Measurements from ENCODE around the gene GIMAP5.

Gene GIMAP5

DNA sequence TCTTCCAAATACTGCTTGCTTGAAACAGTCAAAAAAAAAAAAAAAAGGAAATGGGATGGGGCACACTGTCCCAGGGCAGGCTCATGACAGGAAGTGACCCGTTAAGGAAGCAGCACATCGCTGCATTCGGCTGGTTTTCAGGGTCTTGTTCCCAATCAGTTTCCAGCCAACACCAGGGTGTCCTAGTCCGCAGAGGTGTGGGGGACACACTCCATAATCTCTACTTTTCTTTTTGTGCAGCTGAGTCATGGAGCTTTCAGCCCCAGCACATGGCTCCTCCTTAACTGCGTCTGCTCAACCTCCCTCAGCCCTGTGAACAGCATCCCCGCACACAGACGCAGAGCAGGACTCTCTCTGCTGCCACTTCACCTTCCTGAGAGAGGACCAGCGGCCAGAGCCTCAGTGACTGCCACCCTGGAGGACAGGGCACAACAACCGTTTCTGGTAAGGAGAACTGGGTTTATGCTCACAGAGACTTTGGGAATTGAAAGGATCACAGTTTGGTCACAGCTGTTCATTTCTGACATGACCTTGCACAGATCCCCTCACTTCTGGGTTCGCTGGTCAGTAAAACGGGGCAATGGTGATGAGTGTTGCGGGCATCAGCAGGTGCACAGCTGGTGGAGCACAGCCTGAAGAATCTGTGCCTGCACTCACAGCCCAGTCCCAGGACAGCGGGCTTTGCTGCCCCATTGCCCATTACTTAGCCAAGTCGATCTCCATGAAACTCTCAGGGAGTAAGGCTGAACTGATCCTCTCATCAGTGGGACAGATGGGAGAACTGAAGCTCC, at the start of gene GIMAP5:
TSS of gene GIMAP5 (plus strand) at position 154 of the 791 bp plus-strand sequence. CDS start 3,467 bp downstream, outside the sequence.
- DNase-seq (ENCODE audit: low read depth in 2 of 2) = peak in 1 of 2 donors; percentile 29

DNA sequence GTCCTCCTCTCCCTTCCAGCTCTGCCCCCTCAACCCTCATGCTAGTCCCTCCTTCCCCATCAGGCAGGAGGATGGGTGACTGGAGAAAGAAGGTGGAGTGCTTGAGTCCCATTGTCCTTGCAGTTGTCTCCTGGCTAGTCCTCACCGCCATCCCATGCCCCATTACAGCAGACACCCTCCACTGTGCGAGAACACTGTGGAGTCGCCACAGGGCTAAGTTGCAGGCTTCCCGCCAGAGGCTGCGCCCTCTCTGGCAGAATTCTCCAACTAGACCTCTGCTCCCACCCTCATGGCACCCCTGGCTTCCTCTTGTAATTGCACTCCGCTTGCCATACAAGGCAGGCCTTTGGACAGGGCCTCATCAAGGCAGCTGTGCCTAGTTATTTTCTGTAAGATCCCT, 48.6 kb upstream of the GIMAP5 start:
- no peak for DNase-seq (ENCODE audit: low read depth in 2 of 2)

GRCh38 chr7:150695654-150696053, 41.6 kb upstream of the GIMAP5 start:
- DNase-seq (ENCODE audit: low read depth in 2 of 2) = no peak

DNA sequence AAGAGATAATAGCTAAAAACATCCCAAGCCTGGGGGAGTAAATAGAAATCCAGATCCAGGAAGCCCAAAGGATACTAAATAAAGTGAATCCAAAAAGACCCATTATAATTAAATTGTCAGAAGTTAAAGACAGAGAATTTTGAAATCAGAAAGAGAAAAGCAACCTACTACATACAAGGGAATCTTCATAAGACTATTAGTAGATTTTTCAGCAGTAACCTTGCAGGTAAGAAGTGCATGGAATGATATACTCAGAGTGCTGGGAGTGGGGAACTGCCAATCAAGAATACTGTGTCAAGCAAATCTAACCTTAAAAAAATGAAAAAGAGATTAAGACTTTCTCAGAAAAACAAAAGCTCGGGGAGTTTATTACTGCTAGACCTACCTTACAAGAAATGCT, 34.0 kb upstream of the GIMAP5 start:
- no peak for DNase-seq (ENCODE audit: low read depth in 2 of 2)

GRCh38 chr7:150715293-150715692, 21.9 kb upstream of the GIMAP5 start:
- DNase-seq (ENCODE audit: low read depth in 2 of 2) = no peak

GRCh38 chr7:150715738-150716137, 21.5 kb upstream of the GIMAP5 start:
- DNase-seq (ENCODE audit: low read depth in 2 of 2) = no peak

DNA sequence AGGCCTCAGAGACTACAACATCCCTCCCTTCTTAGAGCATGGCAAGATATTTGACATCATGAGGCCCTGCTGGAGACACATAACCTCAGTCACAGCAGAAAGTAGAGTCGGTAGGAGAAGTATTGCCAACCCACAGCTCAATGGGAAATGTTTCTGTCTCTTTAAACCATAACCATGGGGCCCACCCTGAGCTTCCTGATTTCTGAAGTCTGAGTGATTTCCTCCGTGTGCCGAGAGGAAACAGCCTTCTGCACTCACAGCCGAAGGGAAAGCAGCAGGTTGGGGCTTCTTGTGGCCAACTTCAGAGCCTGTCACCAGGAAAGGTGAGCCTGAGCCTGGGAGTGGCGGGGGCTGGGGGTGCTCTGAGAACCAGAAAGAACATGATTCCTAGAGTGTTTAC, 20.9 kb upstream of the GIMAP5 start, which contains the start of gene GIMAP1:
TSS of gene GIMAP1 (plus strand) at position 246 of the 400 bp plus-strand sequence. CDS start 2,435 bp downstream, outside the sequence.
- no peak for DNase-seq (ENCODE audit: low read depth in 2 of 2)

DNA sequence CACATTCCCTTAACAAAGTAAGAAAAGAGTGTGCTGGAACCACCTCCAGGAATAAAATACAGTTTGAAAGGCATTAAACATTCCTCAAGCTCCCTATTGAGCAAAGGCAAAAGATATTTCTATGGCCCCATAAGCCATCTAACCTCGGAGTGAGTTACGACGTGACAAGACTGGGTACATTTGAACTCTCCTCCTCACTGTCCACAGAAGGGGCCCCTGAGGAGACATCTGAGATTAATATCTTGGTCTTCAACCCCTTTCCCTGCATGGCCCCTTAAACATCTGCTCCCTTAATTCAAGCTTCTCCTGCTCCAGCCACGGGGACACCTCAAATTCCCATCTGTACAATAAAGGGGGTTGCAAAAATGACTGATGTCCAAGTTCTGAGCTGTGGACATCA, 20.3 kb upstream of the GIMAP5 start:
- DNase-seq (ENCODE audit: low read depth in 2 of 2) = no peak

- no peak for DNase-seq (ENCODE audit: low read depth in 2 of 2)
Observed at GRCh38 chr7:150717814-150718420, 19.3 kb upstream of the GIMAP5 start.

GRCh38 chr7:150719436-150719835, 17.8 kb upstream of the GIMAP5 start:
- no peak for DNase-seq (ENCODE audit: low read depth in 2 of 2)

GRCh38 chr7:150719960-150720891, 17.0 kb upstream of the GIMAP5 start:
- DNase-seq (ENCODE audit: low read depth in 2 of 2) = no peak

DNA sequence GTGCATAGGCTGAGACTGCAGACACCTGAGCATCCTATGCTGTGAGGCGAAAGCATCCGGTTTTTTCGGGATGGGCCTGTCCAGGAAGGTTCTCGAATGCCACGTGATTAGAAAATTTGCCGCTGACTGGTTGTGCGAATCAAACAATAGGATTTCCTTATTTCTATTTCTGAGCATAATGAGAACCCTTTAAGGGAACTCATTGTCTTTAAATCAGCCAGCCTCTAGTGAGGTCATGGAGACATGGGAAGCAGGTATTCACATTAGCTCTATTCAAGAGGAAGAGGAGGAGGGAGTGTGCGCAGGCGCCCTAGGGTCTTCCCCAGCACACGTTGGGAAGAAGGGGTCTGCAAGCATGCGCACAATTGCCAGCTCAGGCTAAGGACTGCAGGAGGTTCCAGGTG, 15.2 kb upstream of the GIMAP5 start:
- DNase-seq (ENCODE audit: low read depth in 2 of 2) = no peak

DNA sequence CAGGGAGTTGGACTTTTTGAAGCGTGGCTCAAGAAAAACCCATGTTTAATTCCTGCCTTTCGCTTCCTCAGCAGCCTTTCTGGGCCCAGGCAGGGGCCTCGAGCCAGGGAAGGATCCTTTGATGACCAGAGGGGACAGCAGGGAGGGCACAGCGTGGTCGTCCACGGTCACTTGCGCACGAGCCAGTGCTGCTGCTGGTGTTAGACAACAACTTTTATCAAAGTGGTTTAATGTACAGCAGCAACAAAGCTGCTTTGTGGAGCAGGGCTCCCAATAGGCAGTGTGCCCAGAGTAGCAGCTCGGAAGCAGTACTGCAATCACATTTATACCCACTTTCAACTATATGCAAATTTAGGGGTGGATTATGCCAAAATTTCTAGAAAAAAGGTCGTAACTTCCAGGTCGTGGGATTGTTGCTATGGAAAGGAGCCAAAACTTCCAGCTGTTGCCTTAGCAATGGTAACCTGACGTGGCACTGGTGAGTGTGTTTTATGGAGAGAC, 14.7 kb upstream of the GIMAP5 start:
- no peak for DNase-seq (ENCODE audit: low read depth in 2 of 2)

DNA sequence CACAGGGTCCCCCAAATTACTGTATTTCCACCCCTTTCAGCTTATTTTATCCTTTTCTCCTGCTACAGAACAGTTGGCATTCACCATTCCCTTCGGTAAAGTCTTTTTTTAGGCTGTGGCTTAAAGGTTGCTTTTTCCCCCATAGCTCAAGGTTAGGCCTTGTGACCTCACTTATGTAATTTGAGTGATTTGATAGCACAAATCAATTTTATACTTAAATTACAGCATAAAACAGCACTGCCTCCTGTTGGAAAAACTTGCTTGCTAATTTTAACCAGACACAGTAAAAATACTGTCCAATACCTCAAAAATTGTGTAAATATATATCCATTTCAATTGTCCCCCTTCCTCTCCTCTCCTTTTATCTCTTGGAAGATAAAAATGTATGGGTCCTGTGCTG, 13.8 kb upstream of the GIMAP5 start:
- DNase-seq (ENCODE audit: low read depth in 2 of 2) = no peak

GRCh38 chr7:150727381-150727780, 9.8 kb upstream of the GIMAP5 start:
- DNase-seq (ENCODE audit: low read depth in 2 of 2) = no peak

- DNase-seq (ENCODE audit: low read depth in 2 of 2) = no peak
Observed at GRCh38 chr7:150728011-150728410, 9.2 kb upstream of the GIMAP5 start.

- DNase-seq (ENCODE audit: low read depth in 2 of 2) = no peak
Observed at GRCh38 chr7:150728609-150729008, 8.6 kb upstream of the GIMAP5 start.

- no peak for DNase-seq (ENCODE audit: low read depth in 2 of 2)
Observed at GRCh38 chr7:150731916-150732315, 5.3 kb upstream of the GIMAP5 start.

GRCh38 chr7:150732786-150733481, 4.3 kb upstream of the GIMAP5 start:
- DNase-seq (ENCODE audit: low read depth in 2 of 2) = no peak

- no peak for DNase-seq (ENCODE audit: low read depth in 2 of 2)
Observed at GRCh38 chr7:150733482-150734095, 3.6 kb upstream of the GIMAP5 start.

DNA sequence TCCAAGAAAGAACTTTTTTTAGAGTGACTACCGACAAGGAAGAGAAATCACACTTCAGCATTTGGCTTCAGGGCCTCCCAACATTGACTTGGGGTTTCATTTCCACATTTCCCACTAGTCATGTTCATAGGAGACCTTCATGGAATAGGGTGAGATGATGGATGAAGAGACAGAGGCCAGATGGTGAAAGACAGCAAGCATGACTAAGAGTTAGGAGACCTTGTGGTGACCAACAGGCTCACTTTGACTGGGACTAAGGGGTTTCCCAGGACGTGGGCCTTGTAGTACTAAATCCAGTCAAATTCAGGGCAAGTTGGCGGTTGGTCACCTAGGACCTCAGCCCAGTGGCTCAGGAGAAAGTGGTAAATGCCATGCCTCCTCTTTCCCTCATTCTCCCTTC, 3.0 kb upstream of the GIMAP5 start:
- no peak for DNase-seq (ENCODE audit: low read depth in 2 of 2)
